HCT116 (cell line): ENCODE data around the gene FBXO34.

Experiments
- EGR1 ChIP-seq: IDR thresholded peaks from 2 replicates; pipeline ENCODE4 v1.6.1; 2012; ENCODE audit warnings: low read depth
- YY1 ChIP-seq: IDR thresholded peaks from 2 replicates; pipeline ENCODE4 v1.6.1; 2011; ENCODE audit warnings: low read length, low read depth, moderate library complexity, mild to moderate bottlenecking; ENCODE audit not compliant: insufficient replicate concordance; ENCODE audit errors: extremely low read depth
- ZNF274 ChIP-seq: fragments of 200-500 bp; sonication (Bioruptor generic); IDR thresholded peaks from 2 replicates; pipeline ENCODE4 v1.6.1; 2014; ENCODE audit warnings: mild to moderate bottlenecking, low read depth, low read length, inconsistent platforms
- TF ChIP-seq, protein P1 (sequence below), 3 experiments: fragments of 200-600 bp in 1 of 3; sonication (generic) in 1 of 3; IDR thresholded peaks in 2 of 3; conservative IDR thresholded peaks in 1 of 3; 2 replicates each; pipeline ENCODE4 v1.5.1; 2012 to 2017; ENCODE audit warnings: low read depth in 2 of 3, low read length in 2 of 3, antibody characterized with exemption in 1 of 3, borderline replicate concordance in 1 of 3, control low read depth in 1 of 3, mild to moderate bottlenecking in 1 of 3, mixed read lengths in 1 of 3, mixed run types in 1 of 3, moderate library complexity in 1 of 3; ENCODE audit not compliant: insufficient read depth in 1 of 3
- TF ChIP-seq, protein P2 (sequence below): IDR thresholded peaks from 2 replicates; pipeline ENCODE4 v1.6.1; 2012

DNA sequence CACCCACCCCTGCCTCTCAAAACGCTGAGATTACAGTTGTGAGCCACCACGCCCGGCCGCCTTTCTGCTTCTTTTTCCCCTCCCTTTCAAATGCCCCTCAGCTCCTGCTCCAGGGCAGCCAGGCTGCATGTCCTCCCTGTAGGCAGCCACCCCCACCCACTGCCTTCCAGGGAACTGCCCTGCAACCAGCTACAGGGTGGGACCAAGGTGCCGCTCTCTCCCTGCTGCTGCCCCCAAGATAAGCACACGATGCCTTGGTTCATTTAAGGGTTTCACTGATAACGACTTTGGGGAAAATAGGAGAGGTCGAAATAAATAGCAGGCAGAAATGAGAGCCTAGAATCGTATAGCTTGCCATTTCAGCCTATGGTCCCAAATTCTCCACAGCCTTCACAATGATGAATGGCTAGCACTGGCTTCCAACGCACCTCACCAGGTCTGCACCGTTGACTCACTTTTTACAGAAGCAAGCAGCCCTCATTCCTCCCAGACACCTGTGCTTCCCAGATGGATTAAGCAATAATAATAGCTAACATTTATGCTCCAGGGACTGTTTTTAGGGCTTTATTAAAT, 99.7 kb downstream of the FBXO34 start:
- TF ChIP-seq, protein P1, sequence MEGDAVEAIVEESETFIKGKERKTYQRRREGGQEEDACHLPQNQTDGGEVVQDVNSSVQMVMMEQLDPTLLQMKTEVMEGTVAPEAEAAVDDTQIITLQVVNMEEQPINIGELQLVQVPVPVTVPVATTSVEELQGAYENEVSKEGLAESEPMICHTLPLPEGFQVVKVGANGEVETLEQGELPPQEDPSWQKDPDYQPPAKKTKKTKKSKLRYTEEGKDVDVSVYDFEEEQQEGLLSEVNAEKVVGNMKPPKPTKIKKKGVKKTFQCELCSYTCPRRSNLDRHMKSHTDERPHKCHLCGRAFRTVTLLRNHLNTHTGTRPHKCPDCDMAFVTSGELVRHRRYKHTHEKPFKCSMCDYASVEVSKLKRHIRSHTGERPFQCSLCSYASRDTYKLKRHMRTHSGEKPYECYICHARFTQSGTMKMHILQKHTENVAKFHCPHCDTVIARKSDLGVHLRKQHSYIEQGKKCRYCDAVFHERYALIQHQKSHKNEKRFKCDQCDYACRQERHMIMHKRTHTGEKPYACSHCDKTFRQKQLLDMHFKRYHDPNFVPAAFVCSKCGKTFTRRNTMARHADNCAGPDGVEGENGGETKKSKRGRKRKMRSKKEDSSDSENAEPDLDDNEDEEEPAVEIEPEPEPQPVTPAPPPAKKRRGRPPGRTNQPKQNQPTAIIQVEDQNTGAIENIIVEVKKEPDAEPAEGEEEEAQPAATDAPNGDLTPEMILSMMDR (IDR thresholded peaks at IDR 0.05 in 2 of 3, conservative IDR thresholded peaks at IDR 0.05 in 1 of 3; ENCODE audit: borderline replicate concordance in 1 of 3, insufficient read depth in 1 of 3, low read depth in 2 of 3, low read length in 2 of 3): no peak
- TF ChIP-seq ZNF274 (no peak), EGR1 (no peak), YY1 (no peak)
- TF ChIP-seq, protein P2, sequence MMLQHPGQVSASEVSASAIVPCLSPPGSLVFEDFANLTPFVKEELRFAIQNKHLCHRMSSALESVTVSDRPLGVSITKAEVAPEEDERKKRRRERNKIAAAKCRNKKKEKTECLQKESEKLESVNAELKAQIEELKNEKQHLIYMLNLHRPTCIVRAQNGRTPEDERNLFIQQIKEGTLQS: no peak
